H1 (cell line): Measurements from ENCODE around the gene MECR. TPM values are rescaled to one million over a fixed set of nuclear protein-coding genes. Genes with fewer than 3 reads are reported as not detected.

Experiments
- CTCF ChIA-PET: fragments of 300-600 bp; sonication (Branson Sonifier 250); formaldehyde crosslinking; loops from one replicate; lab custom pipeline; 2021; ENCODE audit not compliant: partially characterized antibody; lab: Charles Lee
- POLR2A ChIA-PET: fragments of 300-600 bp; sonication (Branson Sonifier 250); formaldehyde crosslinking; loops from one replicate; lab custom pipeline; 2021; ENCODE audit warnings: inconsistent platforms; ENCODE audit not compliant: partially characterized antibody; lab: Charles Lee
- DNase-seq, 2 experiments: peaks; one replicate each; pipeline versions ENCODE4 v3.0.0 to v3.0.0-alpha.2; 2010 to 2022; ENCODE audit warnings: low spot score in 2 of 2, low read depth in 1 of 2, mixed read lengths in 1 of 2
- FAIRE-seq: peaks from 2 replicates; lab custom pipeline; 2011; peaks lifted over from hg19 to GRCh38; lab: Jason Lieb, UNC
- H2AFZ ChIP-seq: 2 replicates; pipeline ENCODE4 v1.8.1; 2012; ENCODE audit warnings: low read length, inconsistent platforms
- H2AK5ac ChIP-seq: 2 replicates; pipeline ENCODE4 v1.6.1; 2013; ENCODE audit warnings: low read depth, low read length
- H2BK120ac ChIP-seq: replicated peaks from 2 replicates; pipeline ENCODE3; 2013; ENCODE audit warnings: low read depth, low read length, inconsistent platforms
- H2BK12ac ChIP-seq: 2 replicates; pipeline ENCODE4 v1.6.1; 2013; ENCODE audit warnings: low read depth, low read length
- H2BK15ac ChIP-seq: 2 replicates; pipeline ENCODE4 v1.6.1; 2013; ENCODE audit warnings: low read length
- H2BK20ac ChIP-seq: 2 replicates; pipeline ENCODE4 v1.6.1; 2013; ENCODE audit warnings: low read length
- H2BK5ac ChIP-seq: 2 replicates; pipeline ENCODE4 v1.6.1; 2013; ENCODE audit warnings: low read depth, low read length
- H3K14ac ChIP-seq: 2 replicates; pipeline ENCODE4 v1.6.1; 2013; ENCODE audit warnings: inconsistent platforms; ENCODE audit not compliant: insufficient read length
- H3K18ac ChIP-seq: 2 replicates; pipeline ENCODE4 v1.6.1; 2013; ENCODE audit warnings: low read length; ENCODE audit errors: extremely low read depth
- H3K23ac ChIP-seq: 2 replicates; pipeline ENCODE4 v1.6.1; 2013; ENCODE audit warnings: inconsistent platforms; ENCODE audit not compliant: insufficient read length
- H3K23me2 ChIP-seq: 2 replicates; pipeline ENCODE4 v1.6.1; 2013; ENCODE audit warnings: low read depth, low read length
- H3K27ac ChIP-seq: 2 replicates; pipeline ENCODE4 v1.6.1; 2011; ENCODE audit warnings: low read depth, low read length, inconsistent platforms
- H3K27me3 ChIP-seq, 4 experiments: replicated peaks in 1 of 4; 1 replicate in 1 of 4; 2 replicates in 3 of 4; pipeline versions ENCODE4 v1.6.1 to v1.8.1; 2011 to 2013; ENCODE audit warnings: low read length in 3 of 4, mild to moderate bottlenecking in 3 of 4, inconsistent platforms in 2 of 4, mixed read lengths in 2 of 4, moderate library complexity in 1 of 4; ENCODE audit not compliant: control insufficient read depth in 3 of 4, insufficient read depth in 3 of 4; ENCODE audit errors: extremely low read depth in 1 of 4
- H3K36me3 ChIP-seq, 4 experiments: 2 replicates each; pipeline versions ENCODE4 v1.6.1 to v1.8.1; 2011 to 2013; ENCODE audit warnings: mild to moderate bottlenecking in 4 of 4, low read length in 3 of 4, moderate library complexity in 2 of 4, control low read depth in 1 of 4, inconsistent platforms in 1 of 4; ENCODE audit not compliant: insufficient read depth in 4 of 4, control insufficient read depth in 2 of 4
- H3K4ac ChIP-seq: replicated peaks from 2 replicates; pipeline ENCODE3; 2013; ENCODE audit warnings: low read length, low read depth, mixed read lengths, inconsistent platforms; ENCODE audit not compliant: insufficient read length
- H3K4me1 ChIP-seq, 4 experiments: replicated peaks in 1 of 4; 1 replicate in 1 of 4; 2 replicates in 3 of 4; pipeline versions ENCODE4 v1.6.1 to v1.8.1; 2011 to 2013; ENCODE audit warnings: low read length in 3 of 4, inconsistent platforms in 2 of 4, mixed read lengths in 1 of 4; ENCODE audit not compliant: insufficient read depth in 4 of 4, control insufficient read depth in 3 of 4
- H3K4me2 ChIP-seq, 2 experiments: 2 replicates each; pipeline versions ENCODE4 v1.6.1 to v1.8.1; 2011 to 2013; ENCODE audit warnings: low read depth in 2 of 2, low read length in 2 of 2, control low read depth in 1 of 2, inconsistent platforms in 1 of 2, mild to moderate bottlenecking in 1 of 2; ENCODE audit not compliant: insufficient read depth in 1 of 2
- H3K4me3 ChIP-seq, 4 experiments: fragments of 200-600, 300-600 bp in 1 of 4; sonication (generic), shearing (Covaris generic), sonication (Bioruptor Twin) in 1 of 4; 2 replicates each; pipeline versions ENCODE4 v1.5.1 to v1.8.1; 2011 to 2016; ENCODE audit warnings: low read length in 4 of 4, low read depth in 3 of 4, control low read depth in 2 of 4, inconsistent platforms in 2 of 4, mild to moderate bottlenecking in 2 of 4, mixed read lengths in 1 of 4, moderate library complexity in 1 of 4; ENCODE audit not compliant: insufficient read depth in 2 of 4; ENCODE audit errors: extremely low read depth in 1 of 4
- H3K56ac ChIP-seq: replicated peaks from 2 replicates; pipeline ENCODE3; 2013; ENCODE audit warnings: low read depth, mild to moderate bottlenecking, mixed read lengths, low read length, inconsistent platforms; ENCODE audit not compliant: insufficient read length
- H3K79me1 ChIP-seq: 2 replicates; pipeline ENCODE4 v1.6.1; 2013; ENCODE audit warnings: low read depth, low read length, control low read depth
- H3K79me2 ChIP-seq, 2 experiments: 2 replicates each; pipeline versions ENCODE4 v1.6.1 to v1.8.1; 2012 to 2013; ENCODE audit warnings: low read length in 2 of 2, mild to moderate bottlenecking in 2 of 2, inconsistent platforms in 1 of 2; ENCODE audit not compliant: insufficient read depth in 2 of 2, control insufficient read depth in 1 of 2
- H3K9ac ChIP-seq, 4 experiments: replicated peaks in 1 of 4; 1 replicate in 1 of 4; 2 replicates in 3 of 4; pipeline versions ENCODE4 v1.6.1 to v1.8.1; 2011 to 2013; ENCODE audit warnings: low read depth in 3 of 4, low read length in 3 of 4, control low read depth in 2 of 4, mild to moderate bottlenecking in 2 of 4, moderate library complexity in 2 of 4, inconsistent platforms in 1 of 4; ENCODE audit errors: extremely low read depth in 1 of 4
- H3K9me3 ChIP-seq, 2 experiments: 2 replicates each; pipeline versions ENCODE4 v1.6.1 to v1.8.1; 2012 to 2013; ENCODE audit warnings: mild to moderate bottlenecking in 2 of 2, moderate library complexity in 2 of 2, control low read depth in 1 of 2, inconsistent platforms in 1 of 2, low read depth in 1 of 2, low read length in 1 of 2, mixed read lengths in 1 of 2; ENCODE audit not compliant: insufficient read depth in 2 of 2
- H4K20me1 ChIP-seq, 2 experiments: replicated peaks in 1 of 2; 2 replicates each; pipeline versions ENCODE3 to v1.8.1; 2011 to 2013; ENCODE audit warnings: inconsistent platforms in 2 of 2, low read length in 2 of 2, mild to moderate bottlenecking in 1 of 2; ENCODE audit not compliant: insufficient read depth in 2 of 2, control insufficient read depth in 1 of 2
- H4K5ac ChIP-seq: 2 replicates; pipeline ENCODE4 v1.6.1; 2013; ENCODE audit warnings: low read length, low read depth, mixed read lengths, inconsistent platforms; ENCODE audit not compliant: insufficient read length
- H4K8ac ChIP-seq: 2 replicates; pipeline ENCODE4 v1.8.0; 2013; ENCODE audit warnings: mild to moderate bottlenecking, moderate library complexity, low read length, inconsistent platforms; ENCODE audit not compliant: insufficient read depth; ENCODE audit errors: extremely low read depth
- H4K91ac ChIP-seq: replicated peaks from 2 replicates; pipeline ENCODE3; 2013; ENCODE audit warnings: low read length, mixed read lengths, inconsistent platforms; ENCODE audit not compliant: insufficient read length
- BRCA1 ChIP-seq: IDR thresholded peaks from 2 replicates; pipeline ENCODE4 v1.6.1; 2012; ENCODE audit warnings: low read depth, low read length, improper control_type of control experiment
- GABPA ChIP-seq: IDR thresholded peaks from 2 replicates; pipeline ENCODE4 v1.6.1; 2011; ENCODE audit warnings: mild to moderate bottlenecking, low read length, moderate library complexity, borderline replicate concordance; ENCODE audit not compliant: insufficient read depth
- GTF2F1 ChIP-seq: IDR thresholded peaks from 2 replicates; pipeline ENCODE4 v1.6.1; 2012; ENCODE audit warnings: low read depth, low read length, improper control_type of control experiment, borderline replicate concordance
- POLR2A ChIP-seq, 2 experiments: IDR thresholded peaks; 1 replicate in 1 of 2; 2 replicates in 1 of 2; pipeline ENCODE4 v1.6.1; 2011; ENCODE audit warnings: low read depth in 2 of 2, low read length in 2 of 2, mild to moderate bottlenecking in 2 of 2; ENCODE audit errors: control extremely low read depth in 1 of 2
- RAD21 ChIP-seq, 2 experiments: IDR thresholded peaks in 1 of 2; conservative IDR thresholded peaks in 1 of 2; 2 replicates each; pipeline ENCODE4 v1.6.1; 2011; ENCODE audit warnings: low read depth in 2 of 2, low read length in 2 of 2, improper control_type of control experiment in 1 of 2, inconsistent platforms in 1 of 2, mild to moderate bottlenecking in 1 of 2, moderate library complexity in 1 of 2
- SAP30 ChIP-seq: fragments of 300-600 bp; sonication (generic); IDR thresholded peaks from 2 replicates; pipeline ENCODE4 v1.7.1; 2012; ENCODE audit warnings: low read length, moderate library complexity, mild to moderate bottlenecking, inconsistent platforms; ENCODE audit not compliant: insufficient read depth, insufficient replicate concordance
- TAF1 ChIP-seq: IDR thresholded peaks from 2 replicates; pipeline ENCODE4 v1.6.1; 2011; ENCODE audit warnings: mild to moderate bottlenecking, low read depth, low read length
- WGBS, 2 experiments: shearing (Covaris generic) in 1 of 2; methylation state at CpG; one replicate each; pipeline versions ENCODE4 v1.1.6 to v1.1.7; 2013 to 2015; ENCODE audit warnings: low lambda C conversion rate in 2 of 2, mixed read lengths in 2 of 2, inconsistent platforms in 1 of 2, low coverage in 1 of 2, missing lambda C conversion rate in 1 of 2; ENCODE audit not compliant: insufficient replicate concordance in 2 of 2, insufficient coverage in 1 of 2, insufficient read length in 1 of 2; ENCODE audit errors: extremely low coverage in 1 of 2, missing lambda C conversion rate in 1 of 2; 5-methylcytosine and 5-hydroxymethylcytosine counted together
- polyA plus RNA-seq, 7 experiments: library from polyadenylated mRNA; depleted of rRNA in 3 of 7; stranded (reverse) in 5 of 7; unstranded in 2 of 7; fragments of >200 nt in 5 of 7; fragments of 200-250 nt in 2 of 7; gene quantifications; 1 replicate in 5 of 7; 2 replicates in 1 of 7; 4 replicates in 1 of 7; pipeline versions ENCODE4 v1.2.1 to v1.2.3, GENCODE V29; 2011 to 2013; ENCODE audit warnings: missing spikeins in 2 of 7, mixed read lengths in 2 of 7
- total RNA-seq: library from RNA; stranded (reverse); fragmentation: NEBNext Ultra II Directional; extraction: Animal tissue kit (Norgen Biotek cat#: 25700); gene quantifications from 2 replicates; pipeline ENCODE4 v1.2.1, GENCODE V29; 2021
- TF ChIP-seq, protein P1 (sequence below): IDR thresholded peaks from 2 replicates; pipeline ENCODE4 v1.6.1; 2012; ENCODE audit warnings: low read length, inconsistent platforms
- TF ChIP-seq, protein P2 (sequence below), 3 experiments: IDR thresholded peaks; 1 replicate in 2 of 3; 2 replicates in 1 of 3; pipeline versions ENCODE4 v1.5.1 to v1.6.1; 2011; ENCODE audit warnings: low read length in 3 of 3, mild to moderate bottlenecking in 3 of 3, inconsistent platforms in 2 of 3, low read depth in 1 of 3, moderate library complexity in 1 of 3; ENCODE audit not compliant: insufficient read depth in 1 of 3; ENCODE audit errors: control extremely low read depth in 1 of 3

The MECR gene
- total and polyA plus RNA-seq, 2 of the 8 experiments (the other 6 are each of a cell fraction or from before 2014, with no cell fraction given) = 24.2 to 24.4 TPM

DNA sequence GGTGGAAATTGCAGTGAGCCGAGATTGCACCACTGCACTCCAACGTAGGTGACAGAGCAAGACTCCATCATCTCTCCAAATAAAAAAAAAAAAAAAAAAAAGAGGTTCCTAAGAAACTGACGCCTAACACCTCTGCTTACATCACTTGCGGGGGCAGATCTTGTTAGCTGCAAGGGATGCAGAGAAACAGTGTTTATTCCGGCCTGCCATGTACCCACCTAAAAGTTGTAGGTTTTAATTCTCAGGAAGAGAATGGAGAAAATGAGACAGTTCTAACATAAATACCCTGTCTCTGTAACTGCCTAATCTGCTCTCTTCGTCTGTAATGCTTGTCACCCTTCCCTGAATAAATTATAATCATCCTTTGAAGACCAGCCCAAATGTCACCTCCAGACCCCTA is 40.0 kb downstream of the MECR start:
- Histone ChIP-seq H3K14ac (no peak overlapping the region), H2AFZ (no peak overlapping the region), H3K4me2 (no peak overlapping the region), H4K5ac (no peak overlapping the region), H3K4ac (no peak overlapping the region), H3K56ac (no peak overlapping the region), H3K9me3 (no peaks in the 10 kb centered on the region), H2BK20ac (no peak overlapping the region), H4K8ac (no peak overlapping the region), H2BK5ac (no peak overlapping the region), H3K27ac (no peak overlapping the region), H3K4me1 (peaks cover 2 to 12% (median 3%) of the 10 kb centered on the region in 4 experiments; a peak in 5 of 7 replicates), H3K23me2 (0 out of 2 replicates have a peak, but pooled peaks cover 1% of the 10 kb centered on the region), H3K36me3 (peaks cover 0 to 7% (median 2%) of the 10 kb centered on the region in 4 experiments; a peak in 1 of 8 replicates), H2BK12ac (no peak overlapping the region), H3K79me2 (no peaks in the 10 kb centered on the region), H4K91ac (no peak overlapping the region), H2BK15ac (no peak overlapping the region), H4K20me1 (no peaks in the 10 kb centered on the region), H3K27me3 (no peaks in the 10 kb centered on the region), H2BK120ac (no peak overlapping the region), H3K18ac (no peak overlapping the region), H3K79me1 (no peaks in the 10 kb centered on the region), H3K23ac (no peak overlapping the region), H3K9ac (no peak overlapping the region), H3K4me3 (no peak overlapping the region), H2AK5ac (no peak overlapping the region)
- FAIRE-seq (no peak), DNase-seq (no peak)
- CTCF ChIA-PET = interaction anchor here (0.6 to 0.7 kb wide), 2 partner anchors 155 to 741 kb away, joined by 3 to 4 read pairs; no protein-coding TSS in a partner anchor
- 97% methylated on average over 6 of the region's 6 CpGs; no CpG with 5 or more reads in 1 of the 2 experiments for WGBS, 2 experiments
- POLR2A ChIA-PET = interaction anchor here (0.6 to 1.9 kb wide), 5 partner anchors 9 to 309 kb away, joined by 3 to 10 read pairs (median 3); partner anchors contain the start of gene SRSF4
- TF ChIP-seq SAP30 = no peak
- TF ChIP-seq BRCA1 = no peak
- no peak for TF ChIP-seq GABPA
- TF ChIP-seq, protein P1, sequence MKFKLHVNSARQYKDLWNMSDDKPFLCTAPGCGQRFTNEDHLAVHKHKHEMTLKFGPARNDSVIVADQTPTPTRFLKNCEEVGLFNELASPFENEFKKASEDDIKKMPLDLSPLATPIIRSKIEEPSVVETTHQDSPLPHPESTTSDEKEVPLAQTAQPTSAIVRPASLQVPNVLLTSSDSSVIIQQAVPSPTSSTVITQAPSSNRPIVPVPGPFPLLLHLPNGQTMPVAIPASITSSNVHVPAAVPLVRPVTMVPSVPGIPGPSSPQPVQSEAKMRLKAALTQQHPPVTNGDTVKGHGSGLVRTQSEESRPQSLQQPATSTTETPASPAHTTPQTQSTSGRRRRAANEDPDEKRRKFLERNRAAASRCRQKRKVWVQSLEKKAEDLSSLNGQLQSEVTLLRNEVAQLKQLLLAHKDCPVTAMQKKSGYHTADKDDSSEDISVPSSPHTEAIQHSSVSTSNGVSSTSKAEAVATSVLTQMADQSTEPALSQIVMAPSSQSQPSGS = no peak
- no peak for TF ChIP-seq TAF1
- TF ChIP-seq, protein P2, sequence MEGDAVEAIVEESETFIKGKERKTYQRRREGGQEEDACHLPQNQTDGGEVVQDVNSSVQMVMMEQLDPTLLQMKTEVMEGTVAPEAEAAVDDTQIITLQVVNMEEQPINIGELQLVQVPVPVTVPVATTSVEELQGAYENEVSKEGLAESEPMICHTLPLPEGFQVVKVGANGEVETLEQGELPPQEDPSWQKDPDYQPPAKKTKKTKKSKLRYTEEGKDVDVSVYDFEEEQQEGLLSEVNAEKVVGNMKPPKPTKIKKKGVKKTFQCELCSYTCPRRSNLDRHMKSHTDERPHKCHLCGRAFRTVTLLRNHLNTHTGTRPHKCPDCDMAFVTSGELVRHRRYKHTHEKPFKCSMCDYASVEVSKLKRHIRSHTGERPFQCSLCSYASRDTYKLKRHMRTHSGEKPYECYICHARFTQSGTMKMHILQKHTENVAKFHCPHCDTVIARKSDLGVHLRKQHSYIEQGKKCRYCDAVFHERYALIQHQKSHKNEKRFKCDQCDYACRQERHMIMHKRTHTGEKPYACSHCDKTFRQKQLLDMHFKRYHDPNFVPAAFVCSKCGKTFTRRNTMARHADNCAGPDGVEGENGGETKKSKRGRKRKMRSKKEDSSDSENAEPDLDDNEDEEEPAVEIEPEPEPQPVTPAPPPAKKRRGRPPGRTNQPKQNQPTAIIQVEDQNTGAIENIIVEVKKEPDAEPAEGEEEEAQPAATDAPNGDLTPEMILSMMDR (IDR thresholded peaks at IDR 0.05; ENCODE audit: control extremely low read depth in 1 of 3, insufficient read depth in 1 of 3, low read depth in 1 of 3, low read length in 3 of 3) = no peak
- no peak for TF ChIP-seq RAD21 (IDR thresholded peaks at IDR 0.05 in 1 of 2, conservative IDR thresholded peaks at IDR 0.05 in 1 of 2; ENCODE audit: low read depth in 2 of 2, low read length in 2 of 2)
- TF ChIP-seq POLR2A (IDR thresholded peaks at IDR 0.05; ENCODE audit: control extremely low read depth in 1 of 2, low read depth in 2 of 2, low read length in 2 of 2) = no peak
- no peak for TF ChIP-seq GTF2F1
